ENCODE data around the gene MTA2.
A peak's percentile ranks its signal among the peaks of the same experiment; 100 is the strongest.
"Not testable (repeated sequence)": the region's sequence is repeated elsewhere in the genome, so short reads cannot be mapped to it uniquely, and the experiment has no call there.

MTA2 gene

GRCh38 chr11:62621567-62622470, 20.2 kb upstream of the MTA2 start, which contains the start of gene B3GAT3:
Gene B3GAT3 (minus strand): TSS chr11:62621986. CDS start chr11:62621947, 39 bp downstream.
- TF ChIP-seq, protein P1, sequence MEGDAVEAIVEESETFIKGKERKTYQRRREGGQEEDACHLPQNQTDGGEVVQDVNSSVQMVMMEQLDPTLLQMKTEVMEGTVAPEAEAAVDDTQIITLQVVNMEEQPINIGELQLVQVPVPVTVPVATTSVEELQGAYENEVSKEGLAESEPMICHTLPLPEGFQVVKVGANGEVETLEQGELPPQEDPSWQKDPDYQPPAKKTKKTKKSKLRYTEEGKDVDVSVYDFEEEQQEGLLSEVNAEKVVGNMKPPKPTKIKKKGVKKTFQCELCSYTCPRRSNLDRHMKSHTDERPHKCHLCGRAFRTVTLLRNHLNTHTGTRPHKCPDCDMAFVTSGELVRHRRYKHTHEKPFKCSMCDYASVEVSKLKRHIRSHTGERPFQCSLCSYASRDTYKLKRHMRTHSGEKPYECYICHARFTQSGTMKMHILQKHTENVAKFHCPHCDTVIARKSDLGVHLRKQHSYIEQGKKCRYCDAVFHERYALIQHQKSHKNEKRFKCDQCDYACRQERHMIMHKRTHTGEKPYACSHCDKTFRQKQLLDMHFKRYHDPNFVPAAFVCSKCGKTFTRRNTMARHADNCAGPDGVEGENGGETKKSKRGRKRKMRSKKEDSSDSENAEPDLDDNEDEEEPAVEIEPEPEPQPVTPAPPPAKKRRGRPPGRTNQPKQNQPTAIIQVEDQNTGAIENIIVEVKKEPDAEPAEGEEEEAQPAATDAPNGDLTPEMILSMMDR (IDR thresholded peaks at IDR 0.05; ENCODE audit: borderline replicate concordance, insufficient read depth, low read depth, low read length): no peak
- peak within 1 kb of the TSS; percentile 90 for H3K4me3 ChIP-seq (ENCODE audit: low read depth, low read length)

DNA sequence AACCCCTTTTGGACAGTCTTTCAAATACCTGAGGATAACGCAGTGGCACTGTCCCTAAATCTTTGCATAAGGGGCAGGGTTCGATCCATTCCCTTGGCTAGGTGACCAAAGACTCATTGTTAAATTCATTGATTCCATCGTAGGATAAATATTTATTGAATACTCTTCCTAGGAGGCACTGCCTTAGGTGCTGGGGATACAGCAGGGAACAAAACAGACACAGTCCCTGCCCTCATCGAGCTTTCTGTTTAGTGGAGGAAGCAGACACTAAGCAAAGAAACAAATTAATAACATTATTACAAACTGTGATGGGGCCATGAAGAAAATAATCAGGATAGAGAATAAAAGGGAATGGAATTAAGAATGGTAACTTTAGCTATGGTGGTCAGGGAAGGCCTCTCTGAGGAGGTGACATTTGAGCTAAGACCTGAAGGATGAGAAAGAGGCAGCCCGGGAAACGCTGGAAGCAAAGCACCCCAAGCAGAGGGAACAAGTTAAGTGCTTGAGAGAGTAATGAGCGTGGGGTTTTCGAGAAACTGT, 19.4 kb upstream of the MTA2 start:
- peak overlapping the region; percentile 90 for H3K4me3 ChIP-seq (ENCODE audit: low read depth, low read length)
- TF ChIP-seq, protein P1 (IDR thresholded peaks at IDR 0.05; ENCODE audit: borderline replicate concordance, insufficient read depth, low read depth, low read length): no peak

GRCh38 chr11:62616957-62617356, 15.3 kb upstream of the MTA2 start:
- not testable (repeated sequence) for H3K4me3 ChIP-seq (ENCODE audit: low read depth, low read length)

DNA sequence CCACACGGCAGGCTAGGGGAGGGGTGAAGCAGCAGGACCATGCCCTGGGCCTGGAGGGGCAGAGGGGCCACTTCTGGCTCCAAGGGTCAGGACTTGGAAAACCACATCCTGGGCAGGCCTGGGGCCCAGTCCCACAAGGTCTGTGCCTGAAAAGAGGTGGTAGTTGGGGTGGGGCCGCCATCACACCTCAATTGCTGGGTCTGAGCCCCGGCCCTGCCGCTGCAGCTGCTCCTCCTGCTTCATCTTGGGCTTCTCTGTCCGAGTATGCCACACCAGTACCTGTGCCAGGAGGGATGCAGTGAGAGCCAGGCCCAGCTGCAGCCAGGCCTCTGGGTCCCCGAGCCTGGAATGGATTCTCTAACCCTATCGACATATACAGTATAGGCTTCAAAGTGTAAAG, 13.9 kb upstream of the MTA2 start:
- no peak overlapping the region for H3K4me3 ChIP-seq (ENCODE audit: low read depth, low read length)
- TF ChIP-seq, protein P1 (IDR thresholded peaks at IDR 0.05; ENCODE audit: borderline replicate concordance, insufficient read depth, low read depth, low read length): no peak

- H3K4me3 ChIP-seq (ENCODE audit: low read depth, low read length): no peak overlapping the region
These were observed 12.6 kb upstream of the MTA2 start for GRCh38 chr11:62614275-62614674.

GRCh38 chr11:62613291-62613778, 11.7 kb upstream of the MTA2 start:
- TF ChIP-seq, protein P1 (IDR thresholded peaks at IDR 0.05; ENCODE audit: borderline replicate concordance, insufficient read depth, low read depth, low read length): no peak
- H3K4me3 ChIP-seq (ENCODE audit: low read depth, low read length): no peak overlapping the region

More at GRCh38 chr11:62614275-62614674, 12.6 kb upstream of the MTA2 start:
- TF ChIP-seq, protein P1 (IDR thresholded peaks at IDR 0.05; ENCODE audit: borderline replicate concordance, insufficient read depth, low read depth, low read length): no peak

- H3K4me3 ChIP-seq (ENCODE audit: low read depth, low read length): peak within 1 kb of the TSS; percentile 83
- TF ChIP-seq, protein P1 (IDR thresholded peaks at IDR 0.05; ENCODE audit: borderline replicate concordance, insufficient read depth, low read depth, low read length): peak; percentile 100
These were observed 11.0 kb upstream of the MTA2 start, which contains the start of the genes EML3 and ROM1 for GRCh38 chr11:62612366-62613290. Gene EML3 (minus strand): TSS chr11:62612775. CDS start chr11:62612457, 318 bp downstream. Gene ROM1 (plus strand): TSS chr11:62613257. CDS start chr11:62613282, 25 bp downstream.

All from GM12875 (cell line).